ENCODE data around the gene CALHM5.

GRCh38 chr6:116512734-116513133 lies 1.3 kb downstream of the CALHM5 start:
- TF ChIP-seq, protein P1, sequence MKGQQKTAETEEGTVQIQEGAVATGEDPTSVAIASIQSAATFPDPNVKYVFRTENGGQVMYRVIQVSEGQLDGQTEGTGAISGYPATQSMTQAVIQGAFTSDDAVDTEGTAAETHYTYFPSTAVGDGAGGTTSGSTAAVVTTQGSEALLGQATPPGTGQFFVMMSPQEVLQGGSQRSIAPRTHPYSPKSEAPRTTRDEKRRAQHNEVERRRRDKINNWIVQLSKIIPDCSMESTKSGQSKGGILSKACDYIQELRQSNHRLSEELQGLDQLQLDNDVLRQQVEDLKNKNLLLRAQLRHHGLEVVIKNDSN (IDR thresholded peaks at IDR 0.05): no peak
- TF ChIP-seq YY1 (IDR thresholded peaks at IDR 0.05; ENCODE audit: low read depth): no peak
- no peak for TF ChIP-seq TCF12 (IDR thresholded peaks at IDR 0.05; ENCODE audit: low read depth)
- TF ChIP-seq, protein P2, sequence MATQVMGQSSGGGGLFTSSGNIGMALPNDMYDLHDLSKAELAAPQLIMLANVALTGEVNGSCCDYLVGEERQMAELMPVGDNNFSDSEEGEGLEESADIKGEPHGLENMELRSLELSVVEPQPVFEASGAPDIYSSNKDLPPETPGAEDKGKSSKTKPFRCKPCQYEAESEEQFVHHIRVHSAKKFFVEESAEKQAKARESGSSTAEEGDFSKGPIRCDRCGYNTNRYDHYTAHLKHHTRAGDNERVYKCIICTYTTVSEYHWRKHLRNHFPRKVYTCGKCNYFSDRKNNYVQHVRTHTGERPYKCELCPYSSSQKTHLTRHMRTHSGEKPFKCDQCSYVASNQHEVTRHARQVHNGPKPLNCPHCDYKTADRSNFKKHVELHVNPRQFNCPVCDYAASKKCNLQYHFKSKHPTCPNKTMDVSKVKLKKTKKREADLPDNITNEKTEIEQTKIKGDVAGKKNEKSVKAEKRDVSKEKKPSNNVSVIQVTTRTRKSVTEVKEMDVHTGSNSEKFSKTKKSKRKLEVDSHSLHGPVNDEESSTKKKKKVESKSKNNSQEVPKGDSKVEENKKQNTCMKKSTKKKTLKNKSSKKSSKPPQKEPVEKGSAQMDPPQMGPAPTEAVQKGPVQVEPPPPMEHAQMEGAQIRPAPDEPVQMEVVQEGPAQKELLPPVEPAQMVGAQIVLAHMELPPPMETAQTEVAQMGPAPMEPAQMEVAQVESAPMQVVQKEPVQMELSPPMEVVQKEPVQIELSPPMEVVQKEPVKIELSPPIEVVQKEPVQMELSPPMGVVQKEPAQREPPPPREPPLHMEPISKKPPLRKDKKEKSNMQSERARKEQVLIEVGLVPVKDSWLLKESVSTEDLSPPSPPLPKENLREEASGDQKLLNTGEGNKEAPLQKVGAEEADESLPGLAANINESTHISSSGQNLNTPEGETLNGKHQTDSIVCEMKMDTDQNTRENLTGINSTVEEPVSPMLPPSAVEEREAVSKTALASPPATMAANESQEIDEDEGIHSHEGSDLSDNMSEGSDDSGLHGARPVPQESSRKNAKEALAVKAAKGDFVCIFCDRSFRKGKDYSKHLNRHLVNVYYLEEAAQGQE (IDR thresholded peaks at IDR 0.05; ENCODE audit: low read depth): no peak
- no peak for TF ChIP-seq CREB1 (IDR thresholded peaks at IDR 0.05; ENCODE audit: low read depth)
- TF ChIP-seq, protein P3, sequence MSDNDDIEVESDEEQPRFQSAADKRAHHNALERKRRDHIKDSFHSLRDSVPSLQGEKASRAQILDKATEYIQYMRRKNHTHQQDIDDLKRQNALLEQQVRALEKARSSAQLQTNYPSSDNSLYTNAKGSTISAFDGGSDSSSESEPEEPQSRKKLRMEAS (IDR thresholded peaks at IDR 0.05): no peak
- TF ChIP-seq CEBPB (IDR thresholded peaks at IDR 0.05): no peak
- TF ChIP-seq EGR1 (IDR thresholded peaks at IDR 0.05): no peak
- no peak for TF ChIP-seq EP300 (IDR thresholded peaks at IDR 0.05; ENCODE audit: borderline replicate concordance)
- TF ChIP-seq RAD21 (IDR thresholded peaks at IDR 0.05; ENCODE audit: low read depth): no peak
- TF ChIP-seq TEAD4 (IDR thresholded peaks at IDR 0.05): no peak
- TF ChIP-seq NFIC (IDR thresholded peaks at IDR 0.05): no peak
